SK-N-SH treated with all-trans-retinoic acid at 6 μM for 48 hours (cell line): ENCODE measurements around the gene SLC6A20.

Experiments
- ARNTL ChIP-seq: fragments of 450-650 bp; formaldehyde crosslinking; IDR thresholded peaks from 2 replicates; pipeline ENCODE4 v1.5.0; 2020; ENCODE audit warnings: low read depth, mild to moderate bottlenecking, moderate library complexity, borderline replicate concordance
- CREB5 ChIP-seq: fragments of 250-450 bp; sonication (Bioruptor Pico); IDR thresholded peaks from 2 replicates; pipeline ENCODE4 v1.5.1; 2020; ENCODE audit warnings: low read depth, mild to moderate bottlenecking, moderate library complexity
- CSDC2 ChIP-seq: fragments of 250-450 bp; sonication (Bioruptor Pico); IDR thresholded peaks from 2 replicates; pipeline ENCODE4 v1.5.0; 2020; ENCODE audit warnings: mild to moderate bottlenecking, moderate library complexity
- ZC3H10 ChIP-seq: fragments of 250-450 bp; sonication (Bioruptor Pico); IDR thresholded peaks from 2 replicates; pipeline ENCODE4 v1.5.1; 2021; ENCODE audit warnings: mild to moderate bottlenecking, moderate library complexity
- ZFP30 ChIP-seq: fragments of 450-650 bp; formaldehyde crosslinking; IDR thresholded peaks from 2 replicates; pipeline ENCODE4 v1.5.0; 2022; ENCODE audit warnings: mild to moderate bottlenecking, moderate library complexity
- ZNF565 ChIP-seq: fragments of 450-650 bp; formaldehyde crosslinking; conservative IDR thresholded peaks from 2 replicates; pipeline ENCODE4 v1.5.0; 2020; ENCODE audit warnings: low read depth, mild to moderate bottlenecking, moderate library complexity
- TF ChIP-seq, protein P1 (sequence below): fragments of 250-450 bp; sonication (Bioruptor Pico); IDR thresholded peaks from 2 replicates; pipeline ENCODE4 v1.5.0; 2020; ENCODE audit warnings: mild to moderate bottlenecking, moderate library complexity
- TF ChIP-seq, protein P2 (sequence below): fragments of 250-450 bp; sonication (Bioruptor Pico); IDR thresholded peaks from 2 replicates; pipeline ENCODE4 v1.5.1; 2021; ENCODE audit warnings: mild to moderate bottlenecking, moderate library complexity
- TF ChIP-seq, protein P3 (sequence below): fragments of 250-450 bp; sonication (Bioruptor Pico); IDR thresholded peaks from 2 replicates; pipeline ENCODE4 v1.8.0; 2020; ENCODE audit warnings: mild to moderate bottlenecking, moderate library complexity, borderline replicate concordance

GRCh38 chr3:45826321-45826720 lies 30.0 kb upstream of the SLC6A20 start:
- TF ChIP-seq CSDC2: no peak
- TF ChIP-seq ZFP30: no peak
- TF ChIP-seq CREB5 (CRISPR knock-in tag): no peak
- TF ChIP-seq, protein P1, sequence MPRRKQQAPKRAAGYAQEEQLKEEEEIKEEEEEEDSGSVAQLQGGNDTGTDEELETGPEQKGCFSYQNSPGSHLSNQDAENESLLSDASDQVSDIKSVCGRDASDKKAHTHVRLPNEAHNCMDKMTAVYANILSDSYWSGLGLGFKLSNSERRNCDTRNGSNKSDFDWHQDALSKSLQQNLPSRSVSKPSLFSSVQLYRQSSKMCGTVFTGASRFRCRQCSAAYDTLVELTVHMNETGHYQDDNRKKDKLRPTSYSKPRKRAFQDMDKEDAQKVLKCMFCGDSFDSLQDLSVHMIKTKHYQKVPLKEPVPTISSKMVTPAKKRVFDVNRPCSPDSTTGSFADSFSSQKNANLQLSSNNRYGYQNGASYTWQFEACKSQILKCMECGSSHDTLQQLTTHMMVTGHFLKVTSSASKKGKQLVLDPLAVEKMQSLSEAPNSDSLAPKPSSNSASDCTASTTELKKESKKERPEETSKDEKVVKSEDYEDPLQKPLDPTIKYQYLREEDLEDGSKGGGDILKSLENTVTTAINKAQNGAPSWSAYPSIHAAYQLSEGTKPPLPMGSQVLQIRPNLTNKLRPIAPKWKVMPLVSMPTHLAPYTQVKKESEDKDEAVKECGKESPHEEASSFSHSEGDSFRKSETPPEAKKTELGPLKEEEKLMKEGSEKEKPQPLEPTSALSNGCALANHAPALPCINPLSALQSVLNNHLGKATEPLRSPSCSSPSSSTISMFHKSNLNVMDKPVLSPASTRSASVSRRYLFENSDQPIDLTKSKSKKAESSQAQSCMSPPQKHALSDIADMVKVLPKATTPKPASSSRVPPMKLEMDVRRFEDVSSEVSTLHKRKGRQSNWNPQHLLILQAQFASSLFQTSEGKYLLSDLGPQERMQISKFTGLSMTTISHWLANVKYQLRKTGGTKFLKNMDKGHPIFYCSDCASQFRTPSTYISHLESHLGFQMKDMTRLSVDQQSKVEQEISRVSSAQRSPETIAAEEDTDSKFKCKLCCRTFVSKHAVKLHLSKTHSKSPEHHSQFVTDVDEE (CRISPR knock-in tag): no peak
- TF ChIP-seq, protein P2, sequence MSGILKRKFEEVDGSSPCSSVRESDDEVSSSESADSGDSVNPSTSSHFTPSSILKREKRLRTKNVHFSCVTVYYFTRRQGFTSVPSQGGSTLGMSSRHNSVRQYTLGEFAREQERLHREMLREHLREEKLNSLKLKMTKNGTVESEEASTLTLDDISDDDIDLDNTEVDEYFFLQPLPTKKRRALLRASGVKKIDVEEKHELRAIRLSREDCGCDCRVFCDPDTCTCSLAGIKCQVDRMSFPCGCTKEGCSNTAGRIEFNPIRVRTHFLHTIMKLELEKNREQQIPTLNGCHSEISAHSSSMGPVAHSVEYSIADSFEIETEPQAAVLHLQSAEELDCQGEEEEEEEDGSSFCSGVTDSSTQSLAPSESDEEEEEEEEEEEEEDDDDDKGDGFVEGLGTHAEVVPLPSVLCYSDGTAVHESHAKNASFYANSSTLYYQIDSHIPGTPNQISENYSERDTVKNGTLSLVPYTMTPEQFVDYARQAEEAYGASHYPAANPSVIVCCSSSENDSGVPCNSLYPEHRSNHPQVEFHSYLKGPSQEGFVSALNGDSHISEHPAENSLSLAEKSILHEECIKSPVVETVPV: no peak
- TF ChIP-seq ZC3H10 (CRISPR knock-in tag): no peak
- TF ChIP-seq, protein P3, sequence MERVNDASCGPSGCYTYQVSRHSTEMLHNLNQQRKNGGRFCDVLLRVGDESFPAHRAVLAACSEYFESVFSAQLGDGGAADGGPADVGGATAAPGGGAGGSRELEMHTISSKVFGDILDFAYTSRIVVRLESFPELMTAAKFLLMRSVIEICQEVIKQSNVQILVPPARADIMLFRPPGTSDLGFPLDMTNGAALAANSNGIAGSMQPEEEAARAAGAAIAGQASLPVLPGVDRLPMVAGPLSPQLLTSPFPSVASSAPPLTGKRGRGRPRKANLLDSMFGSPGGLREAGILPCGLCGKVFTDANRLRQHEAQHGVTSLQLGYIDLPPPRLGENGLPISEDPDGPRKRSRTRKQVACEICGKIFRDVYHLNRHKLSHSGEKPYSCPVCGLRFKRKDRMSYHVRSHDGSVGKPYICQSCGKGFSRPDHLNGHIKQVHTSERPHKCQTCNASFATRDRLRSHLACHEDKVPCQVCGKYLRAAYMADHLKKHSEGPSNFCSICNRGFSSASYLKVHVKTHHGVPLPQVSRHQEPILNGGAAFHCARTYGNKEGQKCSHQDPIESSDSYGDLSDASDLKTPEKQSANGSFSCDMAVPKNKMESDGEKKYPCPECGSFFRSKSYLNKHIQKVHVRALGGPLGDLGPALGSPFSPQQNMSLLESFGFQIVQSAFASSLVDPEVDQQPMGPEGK: no peak
- TF ChIP-seq ZNF565: no peak
- no peak for TF ChIP-seq ARNTL (CRISPR knock-in tag)
